ENCODE measurements around the gene LRRTM4. TPM values are rescaled to one million over a fixed set of nuclear protein-coding genes. Genes with fewer than 3 reads are reported as not detected.

LRRTM4 gene
- total and polyA plus RNA-seq, 2 experiments from 2014 or later = 0.44 to 6.5 TPM

DNA sequence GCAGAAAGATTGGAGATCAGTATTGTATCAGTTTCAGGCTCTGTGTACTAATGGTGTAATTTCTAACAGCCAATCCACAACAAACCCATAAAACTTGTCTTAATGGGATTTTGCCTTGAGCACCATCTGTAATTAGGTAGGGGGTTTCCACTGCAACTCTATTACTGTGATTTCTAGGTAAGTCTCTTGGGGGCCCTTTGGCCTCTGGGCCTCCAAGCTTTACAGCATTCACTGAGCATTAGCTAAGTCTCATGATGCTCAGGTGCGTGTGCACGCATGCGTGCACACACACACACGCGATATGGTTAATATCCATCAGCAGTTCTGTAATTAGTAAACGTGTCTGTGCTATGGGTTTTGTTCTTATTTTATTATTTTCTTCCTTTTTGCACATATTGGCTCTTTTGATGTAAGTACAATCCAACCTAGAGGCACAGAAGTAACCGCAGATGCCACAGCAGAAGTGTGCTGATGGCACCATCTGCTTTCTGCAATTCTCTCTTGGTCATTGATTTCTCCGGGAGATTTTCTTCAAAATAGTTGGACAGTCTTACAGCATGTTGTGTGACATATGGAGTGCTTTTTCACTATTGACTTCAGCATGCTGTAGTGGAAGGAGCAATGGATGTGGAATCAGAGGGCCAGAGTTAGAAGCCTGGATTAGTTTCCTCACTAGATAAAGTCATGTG lies 592.0 kb downstream of the LRRTM4 start:
- TF ChIP-seq EZH2phosphoT487 (IDR thresholded peaks at IDR 0.05; ENCODE audit: low read depth, severe bottlenecking, unreplicated experiment) = no peak
- TF ChIP-seq, protein P1, sequence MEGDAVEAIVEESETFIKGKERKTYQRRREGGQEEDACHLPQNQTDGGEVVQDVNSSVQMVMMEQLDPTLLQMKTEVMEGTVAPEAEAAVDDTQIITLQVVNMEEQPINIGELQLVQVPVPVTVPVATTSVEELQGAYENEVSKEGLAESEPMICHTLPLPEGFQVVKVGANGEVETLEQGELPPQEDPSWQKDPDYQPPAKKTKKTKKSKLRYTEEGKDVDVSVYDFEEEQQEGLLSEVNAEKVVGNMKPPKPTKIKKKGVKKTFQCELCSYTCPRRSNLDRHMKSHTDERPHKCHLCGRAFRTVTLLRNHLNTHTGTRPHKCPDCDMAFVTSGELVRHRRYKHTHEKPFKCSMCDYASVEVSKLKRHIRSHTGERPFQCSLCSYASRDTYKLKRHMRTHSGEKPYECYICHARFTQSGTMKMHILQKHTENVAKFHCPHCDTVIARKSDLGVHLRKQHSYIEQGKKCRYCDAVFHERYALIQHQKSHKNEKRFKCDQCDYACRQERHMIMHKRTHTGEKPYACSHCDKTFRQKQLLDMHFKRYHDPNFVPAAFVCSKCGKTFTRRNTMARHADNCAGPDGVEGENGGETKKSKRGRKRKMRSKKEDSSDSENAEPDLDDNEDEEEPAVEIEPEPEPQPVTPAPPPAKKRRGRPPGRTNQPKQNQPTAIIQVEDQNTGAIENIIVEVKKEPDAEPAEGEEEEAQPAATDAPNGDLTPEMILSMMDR (IDR thresholded peaks at IDR 0.05; ENCODE audit: poor library complexity) = no peak
- TF ChIP-seq EZH2 (IDR thresholded peaks at IDR 0.05; ENCODE audit: borderline replicate concordance) = no peak
- 93% methylated on average over 8 of the region's 8 CpGs for WGBS (ENCODE audit: low lambda C conversion rate, missing lambda C conversion rate)

DNA sequence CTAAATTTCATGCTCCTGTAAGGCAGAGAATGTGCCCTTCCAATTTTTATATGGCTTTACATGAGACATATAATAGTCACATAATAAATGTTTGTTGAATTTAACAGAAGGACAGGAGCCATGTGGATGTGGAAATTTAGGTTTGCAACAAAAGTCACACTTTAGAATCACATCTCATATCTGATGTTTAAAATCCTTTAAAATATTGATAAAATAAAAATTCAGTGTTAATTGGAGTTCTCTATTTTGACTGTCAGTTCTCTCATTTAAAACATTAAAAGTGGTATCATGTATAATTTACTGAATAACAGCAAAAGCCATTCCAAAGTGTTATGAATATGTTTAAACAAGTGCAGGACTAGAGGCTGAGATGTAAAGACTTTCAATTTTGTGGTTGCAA lies 594.1 kb downstream of the LRRTM4 start:
- Histone ChIP-seq H3K9me3 (ENCODE audit: low read depth) (no peaks in the 10 kb centered on the region), H3K4me1 (ENCODE audit: insufficient read depth) (no peaks in the 10 kb centered on the region), H3K36me3 (replicated peaks; ENCODE audit: insufficient read depth, low read depth) (no peaks in the 10 kb centered on the region), H4K20me1 (ENCODE audit: insufficient read depth, poor library complexity, severe bottlenecking) (no peaks in the 10 kb centered on the region), H3K4me3 (no peak overlapping the region), H2AFZ (no peak overlapping the region), H3K27ac (no peak overlapping the region), H3K4me2 (no peak overlapping the region), H3K9me2 (replicated peaks; ENCODE audit: insufficient read depth) (no peaks in the 10 kb centered on the region), H3K79me2 (no peaks in the 10 kb centered on the region), H3K27me3 (no peaks in the 10 kb centered on the region)
- no peak for TF ChIP-seq EZH2phosphoT487 (IDR thresholded peaks at IDR 0.05; ENCODE audit: low read depth, severe bottlenecking, unreplicated experiment)
- TF ChIP-seq, protein P1 (IDR thresholded peaks at IDR 0.05; ENCODE audit: poor library complexity) = no peak
- TF ChIP-seq EZH2 (IDR thresholded peaks at IDR 0.05; ENCODE audit: borderline replicate concordance) = no peak
- DNase-seq (ENCODE audit: low spot score) = no peak

More for the DNA sequence above, 592.0 kb downstream of the LRRTM4 start:
- H3K4me2 ChIP-seq = no peak overlapping the region
- H3K4me1 ChIP-seq (ENCODE audit: insufficient read depth) = no peaks in the 10 kb centered on the region
- DNase-seq (ENCODE audit: low spot score) = no peak
- H4K20me1 ChIP-seq (ENCODE audit: insufficient read depth, poor library complexity, severe bottlenecking) = no peaks in the 10 kb centered on the region
- H3K27me3 ChIP-seq = no peaks in the 10 kb centered on the region
- H3K79me2 ChIP-seq = no peaks in the 10 kb centered on the region
- H3K9me2 ChIP-seq (replicated peaks; ENCODE audit: insufficient read depth) = no peaks in the 10 kb centered on the region
- no peak overlapping the region for H2AFZ ChIP-seq
- H3K27ac ChIP-seq = no peak overlapping the region
- H3K36me3 ChIP-seq (replicated peaks; ENCODE audit: insufficient read depth, low read depth) = no peaks in the 10 kb centered on the region
- H3K4me3 ChIP-seq = no peak overlapping the region
- no peaks in the 10 kb centered on the region for H3K9me3 ChIP-seq (ENCODE audit: low read depth)

GRCh38 chr2:76921006-76921405 lies 601.2 kb downstream of the LRRTM4 start:
- Histone ChIP-seq H3K4me3 (no peak overlapping the region), H3K9me3 (ENCODE audit: low read depth) (no peaks in the 10 kb centered on the region), H3K9me2 (replicated peaks; ENCODE audit: insufficient read depth) (no peaks in the 10 kb centered on the region), H2AFZ (no peak overlapping the region), H3K4me1 (ENCODE audit: insufficient read depth) (no peaks in the 10 kb centered on the region), H3K4me2 (no peak overlapping the region), H3K27me3 (no peaks in the 10 kb centered on the region), H3K27ac (no peak overlapping the region), H3K36me3 (replicated peaks; ENCODE audit: insufficient read depth, low read depth) (no peaks in the 10 kb centered on the region), H3K79me2 (no peaks in the 10 kb centered on the region), H4K20me1 (ENCODE audit: insufficient read depth, poor library complexity, severe bottlenecking) (no peaks in the 10 kb centered on the region)
- TF ChIP-seq EZH2 (IDR thresholded peaks at IDR 0.05; ENCODE audit: borderline replicate concordance) (no peak), EZH2phosphoT487 (IDR thresholded peaks at IDR 0.05; ENCODE audit: low read depth, severe bottlenecking, unreplicated experiment) (no peak)
- TF ChIP-seq, protein P1 (IDR thresholded peaks at IDR 0.05; ENCODE audit: poor library complexity) = no peak
- WGBS (ENCODE audit: low lambda C conversion rate, missing lambda C conversion rate) = 91% methylated on average over 2 of the region's 2 CpGs
- no peak for DNase-seq (ENCODE audit: low spot score)

Data from hepatocyte (in vitro differentiated cells).